Upper lobe of left lung (tissue), 4 donors: ENCODE data around the gene NSF.

Experiments used
- EP300 ChIP-seq, 4 donors: sonication (generic); formaldehyde crosslinking; IDR thresholded peaks; one replicate each; pipeline ENCODE4 v1.5.1; 2017; ENCODE audit warnings: antibody characterized with exemption in 4 of 4, control low read depth in 2 of 4
- POLR2A ChIP-seq, 4 donors: fragments of 450-650 bp; IDR thresholded peaks; one replicate each; pipeline ENCODE4 v1.5.1; 2016 to 2017; ENCODE audit warnings: antibody characterized with exemption in 4 of 4, mild to moderate bottlenecking in 2 of 4
- POLR2AphosphoS5 ChIP-seq, 2 donors: sonication (generic); formaldehyde crosslinking; IDR thresholded peaks; one replicate each; pipeline ENCODE4 v1.5.1; 2017; ENCODE audit warnings: antibody characterized with exemption in 2 of 2
- TF ChIP-seq, protein P1 (sequence below), 6 experiments: fragments of 450-650 bp in 4 of 6; fragments of 200-600 bp in 2 of 6; sonication (generic) in 2 of 6; IDR thresholded peaks; one replicate each; pipeline ENCODE4 v1.5.1; 2016 to 2019; ENCODE audit warnings: antibody characterized with exemption in 6 of 6

- TF ChIP-seq POLR2A (IDR thresholded peaks at IDR 0.05) (no peak), POLR2AphosphoS5 (IDR thresholded peaks at IDR 0.05) (no peak), EP300 (IDR thresholded peaks at IDR 0.05) (no peak)
- TF ChIP-seq, protein P1, sequence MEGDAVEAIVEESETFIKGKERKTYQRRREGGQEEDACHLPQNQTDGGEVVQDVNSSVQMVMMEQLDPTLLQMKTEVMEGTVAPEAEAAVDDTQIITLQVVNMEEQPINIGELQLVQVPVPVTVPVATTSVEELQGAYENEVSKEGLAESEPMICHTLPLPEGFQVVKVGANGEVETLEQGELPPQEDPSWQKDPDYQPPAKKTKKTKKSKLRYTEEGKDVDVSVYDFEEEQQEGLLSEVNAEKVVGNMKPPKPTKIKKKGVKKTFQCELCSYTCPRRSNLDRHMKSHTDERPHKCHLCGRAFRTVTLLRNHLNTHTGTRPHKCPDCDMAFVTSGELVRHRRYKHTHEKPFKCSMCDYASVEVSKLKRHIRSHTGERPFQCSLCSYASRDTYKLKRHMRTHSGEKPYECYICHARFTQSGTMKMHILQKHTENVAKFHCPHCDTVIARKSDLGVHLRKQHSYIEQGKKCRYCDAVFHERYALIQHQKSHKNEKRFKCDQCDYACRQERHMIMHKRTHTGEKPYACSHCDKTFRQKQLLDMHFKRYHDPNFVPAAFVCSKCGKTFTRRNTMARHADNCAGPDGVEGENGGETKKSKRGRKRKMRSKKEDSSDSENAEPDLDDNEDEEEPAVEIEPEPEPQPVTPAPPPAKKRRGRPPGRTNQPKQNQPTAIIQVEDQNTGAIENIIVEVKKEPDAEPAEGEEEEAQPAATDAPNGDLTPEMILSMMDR (IDR thresholded peaks at IDR 0.05): no peak
These were observed 140.2 kb downstream of the NSF start for GRCh38 chr17:46730679-46731078.
